Suppressor macrophage treated with lipopolysaccharide for 1 hour (primary cell): ENCODE measurements around the gene XRN2.
A peak's percentile ranks its signal among the peaks of the same experiment; 100 is the strongest.
"Not testable (repeated sequence)": the region's sequence is repeated elsewhere in the genome, so short reads cannot be mapped to it uniquely, and the experiment has no call there.

Experiments used
- DNase-seq, 3 donors: peaks; one replicate each; pipeline ENCODE4 v3.0.0-alpha.2; 2020 to 2022

Gene XRN2

GRCh38 chr20:21391185-21391971, 88.2 kb downstream of the XRN2 start:
- peak in 1 of 3 donors; percentile 13 for DNase-seq

GRCh38 chr20:21391972-21392352, 88.8 kb downstream of the XRN2 start:
- DNase-seq: no peak

GRCh38 chr20:21393166-21393565, 90.0 kb downstream of the XRN2 start:
- no peak for DNase-seq

GRCh38 chr20:21393816-21394519, 90.8 kb downstream of the XRN2 start:
- no peak for DNase-seq

GRCh38 chr20:21394551-21394950, 91.4 kb downstream of the XRN2 start:
- no peak for DNase-seq

GRCh38 chr20:21395051-21395665, 92.0 kb downstream of the XRN2 start:
- no peak for DNase-seq

- DNase-seq: peak in 1 of 3 donors; percentile 33
These were observed 92.8 kb downstream of the XRN2 start for GRCh38 chr20:21395666-21396598.

- DNase-seq: peak; percentile 30 to 54 (median 39)
These were observed 93.6 kb downstream of the XRN2 start for GRCh38 chr20:21396599-21397340.

- DNase-seq: no peak
These were observed 94.4 kb downstream of the XRN2 start, which contains the start of gene NKX2-4 for GRCh38 chr20:21397341-21398108. TSS of gene NKX2-4 (minus strand) at chr20:21397526. CDS start at chr20:21397399, 127 bp downstream.

- no peak for DNase-seq
These were observed 95.2 kb downstream of the XRN2 start for GRCh38 chr20:21398109-21399004.

- DNase-seq: no peak
These were observed 95.9 kb downstream of the XRN2 start for GRCh38 chr20:21399005-21399475.

GRCh38 chr20:21411725-21412124, 108.6 kb downstream of the XRN2 start:
- DNase-seq: no peak

- not testable (repeated sequence) for DNase-seq
These were observed 110.9 kb downstream of the XRN2 start for GRCh38 chr20:21413996-21414395.

- DNase-seq: not testable (repeated sequence)
These were observed 116.0 kb downstream of the XRN2 start for GRCh38 chr20:21419147-21419546.

- DNase-seq: no peak
These were observed 118.6 kb downstream of the XRN2 start for GRCh38 chr20:21421601-21422236.

- not testable (repeated sequence) for DNase-seq
These were observed 120.6 kb downstream of the XRN2 start for GRCh38 chr20:21423712-21424111.

- DNase-seq: no peak
These were observed 121.7 kb downstream of the XRN2 start for GRCh38 chr20:21424846-21425245.

- no peak for DNase-seq
These were observed 126.9 kb downstream of the XRN2 start for GRCh38 chr20:21430020-21430419.

- no peak for DNase-seq
These were observed 129.8 kb downstream of the XRN2 start for GRCh38 chr20:21432911-21433310.
